ENCODE measurements around the gene DSPP. TPM values are rescaled to one million over a fixed set of nuclear protein-coding genes. Genes with fewer than 3 reads are reported as not detected.

Gene DSPP
- polyA plus RNA-seq, 4 donors, result not detected

GRCh38 chr4:87574996-87575395 lies 33.3 kb upstream of the DSPP start:
- Histone ChIP-seq H3K9me3 (ENCODE audit: control insufficient read depth in 2 of 2, insufficient read depth in 1 of 2, low read depth in 1 of 2, low read length in 1 of 2) (no peaks in the 10 kb centered on the region), H3K27ac (ENCODE audit: low read depth in 1 of 3, low read length in 2 of 3) (no peak overlapping the region), H3K27me3 (ENCODE audit: control insufficient read depth in 3 of 3, insufficient read depth in 3 of 3, low read length in 3 of 3) (no peaks in the 10 kb centered on the region), H3K36me3 (ENCODE audit: control insufficient read depth in 3 of 3, insufficient read depth in 2 of 3, low read depth in 1 of 3, low read length in 3 of 3) (no peaks in the 10 kb centered on the region), H3K4me3 (ENCODE audit: low read depth in 1 of 3, low read length in 3 of 3) (no peak overlapping the region), H3K4me1 (ENCODE audit: control insufficient read depth in 3 of 3, insufficient read depth in 2 of 3, low read depth in 1 of 3, low read length in 2 of 3) (no peaks in the 10 kb centered on the region)
- FAIRE-seq (no peak), DNase-seq (no peak)
- WGBS, 3 donors, result 59 to 87% (median 82%) methylated on average over 3 of the region's 3 CpGs

GRCh38 chr4:87575408-87575807 lies 32.9 kb upstream of the DSPP start:
- no peak for DNase-seq
- no peaks in the 10 kb centered on the region for H3K4me1 ChIP-seq (ENCODE audit: control insufficient read depth in 3 of 3, insufficient read depth in 2 of 3, low read depth in 1 of 3, low read length in 2 of 3)
- no peaks in the 10 kb centered on the region for H3K27me3 ChIP-seq (ENCODE audit: control insufficient read depth in 3 of 3, insufficient read depth in 3 of 3, low read length in 3 of 3)
- H3K27ac ChIP-seq (ENCODE audit: low read depth in 1 of 3, low read length in 2 of 3), result no peak overlapping the region
- no peaks in the 10 kb centered on the region for H3K9me3 ChIP-seq (ENCODE audit: control insufficient read depth in 2 of 2, insufficient read depth in 1 of 2, low read depth in 1 of 2, low read length in 1 of 2)
- no peak for FAIRE-seq
- H3K36me3 ChIP-seq (ENCODE audit: control insufficient read depth in 3 of 3, insufficient read depth in 2 of 3, low read depth in 1 of 3, low read length in 3 of 3), result no peaks in the 10 kb centered on the region
- 83 to 97% (median 95%) methylated on average over 1 of the region's 1 CpG for WGBS, 3 donors
- no peak overlapping the region for H3K4me3 ChIP-seq (ENCODE audit: low read depth in 1 of 3, low read length in 3 of 3)

GRCh38 chr4:87575983-87576382 lies 32.3 kb upstream of the DSPP start:
- no peak overlapping the region for H3K27ac ChIP-seq (ENCODE audit: low read depth in 1 of 3, low read length in 2 of 3)
- H3K27me3 ChIP-seq (ENCODE audit: control insufficient read depth in 3 of 3, insufficient read depth in 3 of 3, low read length in 3 of 3), result no peaks in the 10 kb centered on the region
- FAIRE-seq, result no peak
- H3K4me3 ChIP-seq (ENCODE audit: low read depth in 1 of 3, low read length in 3 of 3), result no peak overlapping the region
- no peak for DNase-seq
- H3K4me1 ChIP-seq (ENCODE audit: control insufficient read depth in 3 of 3, insufficient read depth in 2 of 3, low read depth in 1 of 3, low read length in 2 of 3), result no peaks in the 10 kb centered on the region
- H3K9me3 ChIP-seq (ENCODE audit: control insufficient read depth in 2 of 2, insufficient read depth in 1 of 2, low read depth in 1 of 2, low read length in 1 of 2), result no peaks in the 10 kb centered on the region
- no peaks in the 10 kb centered on the region for H3K36me3 ChIP-seq (ENCODE audit: control insufficient read depth in 3 of 3, insufficient read depth in 2 of 3, low read depth in 1 of 3, low read length in 3 of 3)

GRCh38 chr4:87579478-87579877 lies 28.9 kb upstream of the DSPP start:
- no peak for FAIRE-seq
- H3K27me3 ChIP-seq (ENCODE audit: control insufficient read depth in 3 of 3, insufficient read depth in 3 of 3, low read length in 3 of 3), result no peaks in the 10 kb centered on the region
- H3K36me3 ChIP-seq (ENCODE audit: control insufficient read depth in 3 of 3, insufficient read depth in 2 of 3, low read depth in 1 of 3, low read length in 3 of 3), result no peaks in the 10 kb centered on the region
- no peak overlapping the region for H3K27ac ChIP-seq (ENCODE audit: low read depth in 1 of 3, low read length in 2 of 3)
- no peaks in the 10 kb centered on the region for H3K9me3 ChIP-seq (ENCODE audit: control insufficient read depth in 2 of 2, insufficient read depth in 1 of 2, low read depth in 1 of 2, low read length in 1 of 2)
- no peak overlapping the region for H3K4me3 ChIP-seq (ENCODE audit: low read depth in 1 of 3, low read length in 3 of 3)
- H3K4me1 ChIP-seq (ENCODE audit: control insufficient read depth in 3 of 3, insufficient read depth in 2 of 3, low read depth in 1 of 3, low read length in 2 of 3), result no peaks in the 10 kb centered on the region
- no peak for DNase-seq
- 54 to 64% (median 55%) methylated on average over 2 of the region's 2 CpGs for WGBS, 3 donors

- H3K36me3 ChIP-seq (ENCODE audit: control insufficient read depth in 3 of 3, insufficient read depth in 2 of 3, low read depth in 1 of 3, low read length in 3 of 3), result no peaks in the 10 kb centered on the region
- no peak for FAIRE-seq
- no peaks in the 10 kb centered on the region for H3K4me1 ChIP-seq (ENCODE audit: control insufficient read depth in 3 of 3, insufficient read depth in 2 of 3, low read depth in 1 of 3, low read length in 2 of 3)
- no peak for DNase-seq
- WGBS, 3 donors, result 49 to 66% (median 56%) methylated on average over 3 of the region's 3 CpGs
- H3K4me3 ChIP-seq (ENCODE audit: low read depth in 1 of 3, low read length in 3 of 3), result no peak overlapping the region
- no peak overlapping the region for H3K27ac ChIP-seq (ENCODE audit: low read depth in 1 of 3, low read length in 2 of 3)
- H3K27me3 ChIP-seq (ENCODE audit: control insufficient read depth in 3 of 3, insufficient read depth in 3 of 3, low read length in 3 of 3), result no peaks in the 10 kb centered on the region
- no peaks in the 10 kb centered on the region for H3K9me3 ChIP-seq (ENCODE audit: control insufficient read depth in 2 of 2, insufficient read depth in 1 of 2, low read depth in 1 of 2, low read length in 1 of 2)
Measured at GRCh38 chr4:87580057-87580456, 28.3 kb upstream of the DSPP start.

GRCh38 chr4:87584222-87584908 lies 24.0 kb upstream of the DSPP start:
- no peaks in the 10 kb centered on the region for H3K4me1 ChIP-seq (ENCODE audit: control insufficient read depth in 3 of 3, insufficient read depth in 2 of 3, low read depth in 1 of 3, low read length in 2 of 3)
- H3K27me3 ChIP-seq (ENCODE audit: control insufficient read depth in 3 of 3, insufficient read depth in 3 of 3, low read length in 3 of 3), result no peaks in the 10 kb centered on the region
- FAIRE-seq (no peak), DNase-seq (no peak)
- WGBS, 3 donors, result 73 to 82% (median 78%) methylated on average over 2 of the region's 2 CpGs
- H3K27ac ChIP-seq (ENCODE audit: low read depth in 1 of 3, low read length in 2 of 3), result no peak overlapping the region
- no peaks in the 10 kb centered on the region for H3K36me3 ChIP-seq (ENCODE audit: control insufficient read depth in 3 of 3, insufficient read depth in 2 of 3, low read depth in 1 of 3, low read length in 3 of 3)
- no peak overlapping the region for H3K4me3 ChIP-seq (ENCODE audit: low read depth in 1 of 3, low read length in 3 of 3)
- H3K9me3 ChIP-seq (ENCODE audit: control insufficient read depth in 2 of 2, insufficient read depth in 1 of 2, low read depth in 1 of 2, low read length in 1 of 2), result no peaks in the 10 kb centered on the region

GRCh38 chr4:87589531-87589930 lies 18.8 kb upstream of the DSPP start:
- no peaks in the 10 kb centered on the region for H3K27me3 ChIP-seq (ENCODE audit: control insufficient read depth in 3 of 3, insufficient read depth in 3 of 3, low read length in 3 of 3)
- DNase-seq (no peak), FAIRE-seq (no peak)
- H3K4me1 ChIP-seq (ENCODE audit: control insufficient read depth in 3 of 3, insufficient read depth in 2 of 3, low read depth in 1 of 3, low read length in 2 of 3), result no peaks in the 10 kb centered on the region
- H3K27ac ChIP-seq (ENCODE audit: low read depth in 1 of 3, low read length in 2 of 3), result no peak overlapping the region
- no peaks in the 10 kb centered on the region for H3K9me3 ChIP-seq (ENCODE audit: control insufficient read depth in 2 of 2, insufficient read depth in 1 of 2, low read depth in 1 of 2, low read length in 1 of 2)
- no peak overlapping the region for H3K4me3 ChIP-seq (ENCODE audit: low read depth in 1 of 3, low read length in 3 of 3)
- H3K36me3 ChIP-seq (ENCODE audit: control insufficient read depth in 3 of 3, insufficient read depth in 2 of 3, low read depth in 1 of 3, low read length in 3 of 3), result no peaks in the 10 kb centered on the region

GRCh38 chr4:87592124-87592523 lies 16.2 kb upstream of the DSPP start:
- Histone ChIP-seq H3K9me3 (ENCODE audit: control insufficient read depth in 2 of 2, insufficient read depth in 1 of 2, low read depth in 1 of 2, low read length in 1 of 2) (no peaks in the 10 kb centered on the region), H3K36me3 (ENCODE audit: control insufficient read depth in 3 of 3, insufficient read depth in 2 of 3, low read depth in 1 of 3, low read length in 3 of 3) (no peaks in the 10 kb centered on the region), H3K4me3 (ENCODE audit: low read depth in 1 of 3, low read length in 3 of 3) (no peak overlapping the region), H3K27me3 (ENCODE audit: control insufficient read depth in 3 of 3, insufficient read depth in 3 of 3, low read length in 3 of 3) (no peaks in the 10 kb centered on the region), H3K27ac (ENCODE audit: low read depth in 1 of 3, low read length in 2 of 3) (no peak overlapping the region), H3K4me1 (ENCODE audit: control insufficient read depth in 3 of 3, insufficient read depth in 2 of 3, low read depth in 1 of 3, low read length in 2 of 3) (no peaks in the 10 kb centered on the region)
- FAIRE-seq (no peak), DNase-seq (no peak)
- WGBS, 3 donors, result 55 to 71% (median 62%) methylated on average over 2 of the region's 2 CpGs

GRCh38 chr4:87601361-87601760 lies 7.0 kb upstream of the DSPP start:
- Histone ChIP-seq H3K36me3 (ENCODE audit: control insufficient read depth in 3 of 3, insufficient read depth in 2 of 3, low read depth in 1 of 3, low read length in 3 of 3) (no peaks in the 10 kb centered on the region), H3K4me3 (ENCODE audit: low read depth in 1 of 3, low read length in 3 of 3) (no peak overlapping the region), H3K27ac (ENCODE audit: low read depth in 1 of 3, low read length in 2 of 3) (no peak overlapping the region), H3K9me3 (ENCODE audit: control insufficient read depth in 2 of 2, insufficient read depth in 1 of 2, low read depth in 1 of 2, low read length in 1 of 2) (no peaks in the 10 kb centered on the region), H3K27me3 (ENCODE audit: control insufficient read depth in 3 of 3, insufficient read depth in 3 of 3, low read length in 3 of 3) (no peaks in the 10 kb centered on the region), H3K4me1 (ENCODE audit: control insufficient read depth in 3 of 3, insufficient read depth in 2 of 3, low read depth in 1 of 3, low read length in 2 of 3) (no peaks in the 10 kb centered on the region)
- FAIRE-seq (no peak), DNase-seq (no peak)
